ENCODE data around the gene ZFAND2B. TPM values are rescaled to one million over a fixed set of nuclear protein-coding genes. Genes with fewer than 3 reads are reported as not detected.

The ZFAND2B gene
- total and polyA plus RNA-seq, 9 donors: 14.3 to 45.6 (median 32.1) TPM

DNA sequence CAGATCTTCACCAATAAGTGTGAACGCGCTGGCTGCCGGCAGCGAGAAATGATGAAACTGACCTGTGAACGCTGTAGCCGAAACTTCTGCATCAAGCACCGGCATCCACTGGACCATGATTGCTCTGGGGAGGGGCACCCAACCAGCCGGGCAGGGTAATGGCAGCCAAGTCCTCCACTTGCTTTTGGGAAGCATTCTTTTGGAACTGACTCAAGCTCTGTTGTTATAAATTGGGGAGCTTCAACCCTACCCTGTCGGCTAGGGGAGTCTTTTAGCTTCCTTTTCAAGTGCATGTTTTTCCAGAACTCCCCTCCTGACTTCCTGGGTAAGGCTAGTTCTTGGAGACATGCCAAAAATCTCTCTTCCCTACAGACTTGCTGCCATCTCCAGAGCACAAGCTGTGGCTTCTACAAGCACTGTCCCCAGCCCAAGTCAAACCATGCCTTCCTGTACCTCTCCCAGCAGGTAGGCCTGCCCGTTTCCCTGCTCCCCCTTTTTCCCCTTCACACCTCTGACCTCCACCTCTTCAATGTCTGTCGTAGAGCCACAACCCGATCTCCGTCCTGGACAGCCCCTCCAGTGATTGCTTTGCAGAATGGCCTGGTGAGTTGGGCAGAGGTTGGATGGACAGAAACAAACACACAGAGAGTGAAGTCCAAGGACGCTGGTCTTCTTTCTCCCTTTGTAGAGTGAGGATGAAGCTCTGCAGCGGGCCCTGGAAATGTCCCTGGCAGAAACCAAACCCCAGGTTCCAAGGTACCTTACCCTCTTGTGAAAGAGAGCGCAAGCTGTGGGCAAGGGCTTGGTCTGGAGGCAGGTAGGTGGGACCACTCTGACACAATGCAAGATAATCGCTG lies 1.5 kb downstream of the ZFAND2B start:
- TF ChIP-seq, protein P1, sequence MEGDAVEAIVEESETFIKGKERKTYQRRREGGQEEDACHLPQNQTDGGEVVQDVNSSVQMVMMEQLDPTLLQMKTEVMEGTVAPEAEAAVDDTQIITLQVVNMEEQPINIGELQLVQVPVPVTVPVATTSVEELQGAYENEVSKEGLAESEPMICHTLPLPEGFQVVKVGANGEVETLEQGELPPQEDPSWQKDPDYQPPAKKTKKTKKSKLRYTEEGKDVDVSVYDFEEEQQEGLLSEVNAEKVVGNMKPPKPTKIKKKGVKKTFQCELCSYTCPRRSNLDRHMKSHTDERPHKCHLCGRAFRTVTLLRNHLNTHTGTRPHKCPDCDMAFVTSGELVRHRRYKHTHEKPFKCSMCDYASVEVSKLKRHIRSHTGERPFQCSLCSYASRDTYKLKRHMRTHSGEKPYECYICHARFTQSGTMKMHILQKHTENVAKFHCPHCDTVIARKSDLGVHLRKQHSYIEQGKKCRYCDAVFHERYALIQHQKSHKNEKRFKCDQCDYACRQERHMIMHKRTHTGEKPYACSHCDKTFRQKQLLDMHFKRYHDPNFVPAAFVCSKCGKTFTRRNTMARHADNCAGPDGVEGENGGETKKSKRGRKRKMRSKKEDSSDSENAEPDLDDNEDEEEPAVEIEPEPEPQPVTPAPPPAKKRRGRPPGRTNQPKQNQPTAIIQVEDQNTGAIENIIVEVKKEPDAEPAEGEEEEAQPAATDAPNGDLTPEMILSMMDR (IDR thresholded peaks at IDR 0.05): no peak
- DNase-seq: peak in 3 of 5 donors; percentile 45 to 57 (median 47)
- Histone ChIP-seq H3K27me3 (no peaks in the 10 kb centered on the region), H3K9me3 (no peaks in the 10 kb centered on the region), H3K4me1 (ENCODE audit: insufficient read depth) (peaks cover 4% of the 10 kb centered on the region), H3K27ac (peak overlapping the region in 1 of 2 donors; percentile 89), H3K36me3 (no peaks in the 10 kb centered on the region), H3K4me3 (no peak overlapping the region)
- WGBS, 3 donors: 38 to 53% (median 39%) methylated on average over 17 of the region's 17 CpGs
- intact Hi-C loops (cut with DNase I): no loop called here

DNA sequence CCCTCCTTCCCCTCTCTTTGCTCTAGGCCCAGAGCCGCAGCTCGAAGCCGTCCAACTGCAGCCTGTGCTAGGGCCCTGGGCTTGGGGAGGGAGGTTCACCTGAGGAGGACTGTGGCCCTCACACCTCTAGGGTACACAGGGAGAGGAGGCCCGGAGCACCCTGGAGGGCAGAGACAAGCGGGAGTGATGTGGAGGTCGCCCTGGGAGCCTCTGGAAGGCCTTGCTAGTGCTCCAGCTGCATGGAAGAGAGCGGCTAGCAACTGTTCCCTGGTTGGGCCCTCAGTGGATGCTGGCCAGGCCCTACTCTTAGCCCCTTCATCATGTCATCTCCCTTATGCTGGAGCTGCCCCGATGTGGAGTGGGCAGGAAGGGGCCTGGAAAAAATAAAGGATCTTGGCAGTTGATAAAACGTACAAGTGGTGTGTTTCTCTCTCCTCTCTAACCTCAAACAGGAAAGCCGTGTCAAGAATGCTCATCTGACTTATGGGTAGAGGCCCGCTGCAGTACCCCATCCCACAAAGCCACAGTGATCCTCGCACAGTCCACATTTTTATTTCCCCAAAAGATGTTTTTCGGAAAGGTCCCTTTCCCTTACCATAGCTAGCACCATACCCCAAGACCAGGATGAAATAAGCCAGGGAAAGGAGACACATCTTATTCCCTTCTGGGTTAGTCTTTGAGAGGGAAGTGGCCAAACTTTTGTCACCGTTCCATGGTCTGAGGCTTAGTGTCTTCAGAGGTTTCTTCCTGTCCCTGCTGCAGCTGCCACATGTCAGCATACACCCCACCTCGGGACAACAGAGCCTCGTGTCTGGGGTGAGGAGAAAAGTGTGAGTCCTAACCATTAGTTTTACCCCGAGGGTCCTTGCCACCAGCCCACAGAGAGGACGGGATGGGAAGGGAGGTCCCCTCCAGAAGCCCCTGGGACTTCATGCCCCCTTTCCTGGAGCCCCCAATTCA lies 2.9 kb downstream of the ZFAND2B start:
- H3K4me1 ChIP-seq (ENCODE audit: insufficient read depth): peaks cover 4% of the 10 kb centered on the region
- H3K27me3 ChIP-seq: no peaks in the 10 kb centered on the region
- H3K27ac ChIP-seq: no peak overlapping the region
- no peaks in the 10 kb centered on the region for H3K36me3 ChIP-seq
- TF ChIP-seq POLR2A (IDR thresholded peaks at IDR 0.05): no peak
- TF ChIP-seq EP300 (IDR thresholded peaks at IDR 0.05): no peak
- TF ChIP-seq, protein P1 (IDR thresholded peaks at IDR 0.05): no peak
- intact Hi-C loops (cut with DNase I): no loop called here
- H3K4me3 ChIP-seq: no peak overlapping the region
- no peaks in the 10 kb centered on the region for H3K9me3 ChIP-seq
- 77 to 80% (median 78%) methylated on average over 18 of the region's 18 CpGs for WGBS, 3 donors
- no peak for DNase-seq

GRCh38 chr2:219210196-219210885 lies 3.8 kb downstream of the ZFAND2B start:
- no peaks in the 10 kb centered on the region for H3K9me3 ChIP-seq
- no peak overlapping the region for H3K4me3 ChIP-seq
- peak in 1 of 5 donors; percentile 21 for DNase-seq
- H3K4me1 ChIP-seq (ENCODE audit: insufficient read depth): peaks cover 4% of the 10 kb centered on the region
- no peak for TF ChIP-seq EP300 (IDR thresholded peaks at IDR 0.05)
- TF ChIP-seq, protein P1 (IDR thresholded peaks at IDR 0.05): no peak
- TF ChIP-seq POLR2A (IDR thresholded peaks at IDR 0.05): no peak
- no peaks in the 10 kb centered on the region for H3K36me3 ChIP-seq
- 88 to 91% (median 89%) methylated on average over 24 of the region's 24 CpGs for WGBS, 3 donors
- intact Hi-C loops (cut with DNase I): no loop called here
- no peaks in the 10 kb centered on the region for H3K27me3 ChIP-seq
- no peak overlapping the region for H3K27ac ChIP-seq

DNA sequence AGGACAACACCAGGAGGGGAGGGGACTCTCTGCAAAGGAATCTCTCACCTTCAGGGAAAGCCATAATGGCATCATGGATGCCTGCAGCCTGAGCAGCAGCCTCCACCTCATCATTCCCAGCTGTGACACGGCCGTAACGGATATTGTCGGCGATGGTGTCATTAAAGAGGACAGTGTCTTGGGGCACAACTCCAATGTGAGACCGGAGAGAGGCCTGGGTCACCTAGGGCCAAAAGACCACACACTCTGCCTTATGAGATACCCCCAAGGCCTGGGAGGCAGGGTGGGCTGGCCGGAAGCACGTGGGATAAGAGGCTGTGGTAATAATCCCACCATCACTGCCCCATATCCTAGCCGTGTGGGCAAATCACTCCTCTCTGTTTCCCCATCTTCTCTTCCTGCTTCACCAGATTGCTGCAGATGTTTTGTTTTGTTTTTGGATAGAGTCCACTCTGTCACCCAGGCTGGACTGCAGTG lies 4.3 kb downstream of the ZFAND2B start:
- Histone ChIP-seq H3K27ac (no peak overlapping the region), H3K9me3 (no peaks in the 10 kb centered on the region), H3K4me3 (no peak overlapping the region), H3K27me3 (no peaks in the 10 kb centered on the region), H3K4me1 (ENCODE audit: insufficient read depth) (peaks cover 4% of the 10 kb centered on the region), H3K36me3 (no peaks in the 10 kb centered on the region)
- no peak for TF ChIP-seq EP300 (IDR thresholded peaks at IDR 0.05)
- no peak for TF ChIP-seq POLR2A (IDR thresholded peaks at IDR 0.05)
- TF ChIP-seq, protein P1 (IDR thresholded peaks at IDR 0.05): no peak
- 79 to 86% (median 86%) methylated on average over 9 of the region's 9 CpGs for WGBS, 3 donors
- intact Hi-C loops (cut with DNase I): no loop called here
- DNase-seq: peak in 1 of 5 donors; percentile 14
